ENCODE measurements around the gene DGKQ. TPM values are rescaled to one million over a fixed set of nuclear protein-coding genes. Genes with fewer than 3 reads are reported as not detected.
"Not testable (repeated sequence)": the region's sequence is repeated elsewhere in the genome, so short reads cannot be mapped to it uniquely, and the experiment has no call there.

DGKQ gene
- polyA plus RNA-seq, 3 donors, result 5.5 to 10.4 (median 8.6) TPM

DNA sequence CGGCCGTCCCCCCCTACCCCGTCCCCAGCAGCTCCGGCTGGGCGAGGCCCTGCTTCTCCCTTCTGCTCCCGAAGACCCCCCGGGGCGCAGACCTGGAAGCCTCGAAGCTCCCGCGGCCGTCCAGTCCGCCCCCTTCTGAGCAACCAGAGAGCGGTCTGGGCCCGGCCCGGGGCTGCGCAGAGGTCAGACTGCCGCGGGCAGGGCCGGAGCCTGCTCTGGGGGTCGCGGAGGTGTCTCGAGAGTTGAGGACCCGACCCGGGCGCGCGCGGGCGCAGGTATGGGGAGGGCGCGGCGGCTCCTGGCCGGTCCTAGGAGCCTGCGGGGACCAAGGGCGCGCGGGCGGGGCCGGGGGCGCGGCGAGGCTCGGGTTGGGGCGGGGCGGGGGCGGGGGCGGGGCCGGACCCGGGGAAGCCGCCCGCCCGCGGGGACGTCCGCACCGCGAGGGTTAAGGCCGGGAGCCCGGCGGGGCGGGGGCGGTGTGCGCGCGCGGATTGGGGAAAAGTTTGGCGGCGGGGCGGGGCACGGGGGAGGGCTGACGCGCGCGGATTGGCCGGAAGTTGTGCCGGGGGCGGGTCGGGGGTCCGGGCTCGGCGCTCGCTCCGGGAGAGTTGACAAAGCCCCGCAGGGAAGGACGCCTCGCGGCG, 37.8 kb upstream of the DGKQ start, which contains the start of gene FGFRL1:
Gene FGFRL1 (plus strand): TSS at position 605 of the 644 bp plus-strand sequence. CDS start 860 bp downstream, outside the sequence.
- DNase-seq (ENCODE audit: extremely low read depth in 1 of 11, low read depth in 9 of 11, low spot score in 4 of 11), result peak in 8 of 11 donors; percentile 73 to 88 (median 82)

DNA sequence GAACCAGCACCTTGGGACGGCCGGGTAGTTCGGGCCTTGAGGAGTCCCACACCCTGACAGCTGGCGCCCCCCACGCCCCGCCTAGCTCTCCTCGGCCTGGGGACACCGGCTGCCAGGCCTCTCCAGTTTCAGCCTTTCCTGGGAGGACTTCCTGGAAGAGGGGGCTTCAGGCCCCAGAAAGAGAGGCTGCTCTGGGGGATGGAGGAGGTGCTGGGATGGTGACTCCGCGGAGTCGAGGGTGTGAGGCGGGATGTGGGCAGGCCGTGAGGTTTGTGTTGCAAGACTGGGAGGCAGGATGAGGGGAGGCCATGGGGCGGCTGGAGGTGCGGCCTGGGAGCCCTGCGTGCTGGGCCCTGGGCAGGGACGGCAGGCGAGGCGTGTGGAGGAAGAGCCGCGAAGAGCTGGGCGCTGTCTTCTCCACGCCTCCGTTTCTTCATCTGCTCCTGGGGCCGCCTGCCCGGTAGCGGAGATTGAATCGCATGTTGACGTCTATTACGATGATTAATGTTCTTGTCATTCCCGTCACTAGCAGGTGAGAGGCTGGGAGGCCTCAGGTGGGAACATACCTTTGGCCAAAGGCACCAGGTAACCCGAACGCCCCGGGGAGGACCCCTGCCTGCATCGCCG, 37.1 kb upstream of the DGKQ start:
- DNase-seq (ENCODE audit: extremely low read depth in 1 of 11, low read depth in 9 of 11, low spot score in 4 of 11), result no peak

DNA sequence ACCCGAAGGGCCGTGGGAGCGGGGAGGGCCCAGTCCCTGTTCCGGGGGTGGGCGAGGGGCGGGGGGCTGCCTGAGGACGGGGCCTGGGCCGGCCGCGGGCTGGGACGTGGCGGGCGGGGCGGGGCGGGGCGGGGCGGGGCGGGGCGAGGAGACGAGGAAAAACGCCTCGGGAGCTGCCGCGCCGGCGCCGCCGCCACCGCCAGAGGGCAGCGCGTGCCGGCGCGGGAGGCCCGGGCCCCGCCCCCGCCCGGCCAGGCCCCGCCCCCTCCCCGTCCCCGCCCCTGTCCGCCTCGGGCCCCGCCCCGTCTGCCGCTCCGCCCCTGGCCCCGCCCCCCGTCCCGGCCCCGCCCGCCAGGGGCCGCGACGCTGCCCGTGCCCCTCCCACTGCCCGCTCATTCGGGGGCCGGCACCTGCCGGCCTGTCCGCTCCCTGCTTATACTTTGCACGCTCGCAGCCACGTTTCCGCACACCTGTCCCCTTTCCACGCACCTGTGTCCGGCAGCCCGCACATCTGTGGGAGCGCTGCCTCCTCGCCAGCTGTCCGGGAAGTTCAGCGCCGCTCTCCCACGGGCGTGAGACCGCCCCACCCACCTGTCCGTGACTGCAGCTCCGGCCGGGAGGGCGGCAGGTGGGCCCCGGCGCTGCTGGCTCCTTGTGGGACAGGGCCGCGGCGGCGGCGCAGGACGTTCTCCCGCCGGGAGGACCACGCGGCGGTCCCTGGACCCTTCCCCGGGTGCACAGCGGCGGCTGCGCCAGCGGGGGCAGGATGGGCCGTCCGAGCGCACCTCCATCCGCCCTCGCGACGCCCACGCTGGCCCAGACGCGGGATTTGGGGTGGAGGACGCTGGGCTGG, 36.4 kb upstream of the DGKQ start:
- no peak for DNase-seq (ENCODE audit: extremely low read depth in 1 of 11, low read depth in 9 of 11, low spot score in 4 of 11)

DNA sequence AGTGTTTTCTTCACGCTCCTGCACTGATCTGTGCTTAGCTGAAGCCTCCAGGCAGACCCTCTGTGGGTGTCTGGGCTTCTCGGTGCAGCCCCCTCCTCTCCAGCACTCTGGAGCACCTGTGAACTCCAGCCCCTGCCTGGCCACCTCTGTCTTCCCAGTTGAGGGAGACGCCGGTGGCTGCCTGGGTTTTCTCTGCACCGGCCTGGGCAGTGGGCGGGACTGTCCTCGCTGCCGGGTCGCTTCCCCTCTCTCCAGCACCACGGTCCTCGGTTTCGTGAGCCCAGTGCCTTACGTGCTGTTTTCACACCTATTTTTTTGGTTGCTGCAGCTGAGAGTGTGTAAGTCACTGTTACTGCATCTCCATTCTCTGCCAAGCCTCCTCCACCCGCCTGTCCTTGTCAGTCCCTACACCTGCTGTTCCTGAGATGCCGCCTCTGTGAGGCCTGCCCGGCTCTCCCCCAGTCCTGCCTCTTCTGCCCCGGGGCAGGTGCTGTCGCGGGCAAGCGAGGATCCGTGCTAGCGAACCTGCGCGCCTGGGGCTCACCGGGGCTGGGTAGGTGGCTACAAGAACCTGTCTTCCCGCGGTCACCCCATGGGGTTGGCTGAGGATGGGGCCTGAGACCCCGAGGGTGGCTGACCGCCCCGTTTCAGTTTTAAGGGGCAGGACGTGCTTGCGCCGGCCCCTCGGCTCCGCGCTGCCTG, 35.6 kb upstream of the DGKQ start:
- no peak for DNase-seq (ENCODE audit: extremely low read depth in 1 of 11, low read depth in 9 of 11, low spot score in 4 of 11)

DNA sequence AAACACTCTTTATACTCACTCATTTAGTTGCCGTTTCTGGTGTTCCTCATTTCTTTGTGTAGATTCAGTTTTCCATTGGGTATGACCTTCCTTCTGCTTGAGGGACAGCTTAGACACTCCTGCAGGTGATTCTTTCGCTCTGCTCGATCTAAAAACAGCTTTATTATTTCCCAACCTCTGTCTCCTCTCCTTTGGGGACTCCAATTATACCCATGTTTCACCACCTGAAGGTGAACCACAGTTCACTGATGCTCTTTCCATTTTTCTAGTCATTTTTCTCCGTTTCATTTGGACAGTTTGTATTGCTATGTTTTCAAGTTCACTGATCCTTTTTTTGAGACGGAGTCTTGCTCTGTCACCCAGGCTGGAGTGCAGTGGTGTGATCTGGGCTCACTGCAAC, 33.5 kb upstream of the DGKQ start:
- no peak for DNase-seq (ENCODE audit: extremely low read depth in 1 of 11, low read depth in 9 of 11, low spot score in 4 of 11)

DNA sequence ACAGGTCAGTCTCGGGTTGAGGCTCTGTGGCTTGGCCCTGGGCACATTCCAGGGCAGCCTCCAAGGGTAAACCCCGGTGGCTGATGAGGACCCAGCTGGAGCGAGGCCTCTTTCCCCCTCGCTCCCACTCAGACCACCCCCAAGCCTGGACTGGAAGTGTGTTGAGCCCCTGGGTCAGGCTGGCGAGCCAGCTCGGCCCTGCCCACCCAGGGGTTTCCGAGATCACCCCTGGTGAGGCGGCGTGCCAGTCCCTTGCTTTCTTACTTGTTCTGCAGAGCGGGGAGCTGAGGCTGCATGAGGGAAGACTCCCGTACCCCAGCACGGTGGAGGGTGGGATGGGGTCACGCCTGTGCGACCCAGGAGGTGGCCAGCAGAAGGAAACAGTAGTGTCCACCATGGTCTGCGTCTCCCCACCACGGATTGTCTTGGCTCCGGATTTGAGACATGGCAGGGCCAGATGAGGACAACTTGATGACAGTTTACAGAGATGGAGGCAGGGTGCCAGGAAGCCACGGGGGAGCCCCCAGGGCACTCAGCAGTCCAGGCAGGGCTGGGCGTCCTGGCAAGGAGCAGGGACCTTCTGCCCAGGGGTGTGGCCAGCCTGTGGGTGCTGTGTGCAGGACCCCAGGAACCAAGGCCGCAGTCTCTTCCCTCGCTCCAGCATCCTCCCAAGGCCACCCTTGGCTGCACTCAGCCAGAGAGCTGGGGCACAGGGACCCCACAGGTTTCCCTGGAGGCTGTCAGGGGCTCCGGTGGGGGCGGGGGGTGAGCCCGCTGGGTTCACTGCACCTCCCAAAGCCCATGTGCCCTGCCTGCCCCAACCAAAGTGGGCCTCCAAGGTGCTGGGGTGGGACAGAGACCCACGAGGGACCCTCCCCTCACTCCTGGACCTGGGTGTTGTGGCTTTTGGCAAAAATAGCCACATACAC, 31.5 kb upstream of the DGKQ start:
- no peak for DNase-seq (ENCODE audit: extremely low read depth in 1 of 11, low read depth in 9 of 11, low spot score in 4 of 11)

DNA sequence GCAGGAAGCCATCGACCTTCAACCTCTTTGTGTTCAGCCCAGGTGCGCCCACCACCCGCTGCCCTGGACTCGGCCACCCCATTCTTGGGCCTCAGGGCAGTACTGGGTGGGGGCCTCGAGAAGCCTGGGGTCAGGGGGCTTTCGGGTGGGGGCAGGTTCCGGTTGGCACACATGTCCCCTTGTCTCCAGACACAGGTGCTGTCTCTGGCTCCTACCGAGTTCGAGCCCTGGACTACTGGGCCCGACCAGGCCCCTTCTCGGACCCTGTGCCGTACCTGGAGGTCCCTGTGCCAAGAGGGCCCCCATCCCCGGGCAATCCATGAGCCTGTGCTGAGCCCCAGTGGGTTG, 30.7 kb upstream of the DGKQ start:
- no peak for DNase-seq (ENCODE audit: extremely low read depth in 1 of 11, low read depth in 9 of 11, low spot score in 4 of 11)

DNA sequence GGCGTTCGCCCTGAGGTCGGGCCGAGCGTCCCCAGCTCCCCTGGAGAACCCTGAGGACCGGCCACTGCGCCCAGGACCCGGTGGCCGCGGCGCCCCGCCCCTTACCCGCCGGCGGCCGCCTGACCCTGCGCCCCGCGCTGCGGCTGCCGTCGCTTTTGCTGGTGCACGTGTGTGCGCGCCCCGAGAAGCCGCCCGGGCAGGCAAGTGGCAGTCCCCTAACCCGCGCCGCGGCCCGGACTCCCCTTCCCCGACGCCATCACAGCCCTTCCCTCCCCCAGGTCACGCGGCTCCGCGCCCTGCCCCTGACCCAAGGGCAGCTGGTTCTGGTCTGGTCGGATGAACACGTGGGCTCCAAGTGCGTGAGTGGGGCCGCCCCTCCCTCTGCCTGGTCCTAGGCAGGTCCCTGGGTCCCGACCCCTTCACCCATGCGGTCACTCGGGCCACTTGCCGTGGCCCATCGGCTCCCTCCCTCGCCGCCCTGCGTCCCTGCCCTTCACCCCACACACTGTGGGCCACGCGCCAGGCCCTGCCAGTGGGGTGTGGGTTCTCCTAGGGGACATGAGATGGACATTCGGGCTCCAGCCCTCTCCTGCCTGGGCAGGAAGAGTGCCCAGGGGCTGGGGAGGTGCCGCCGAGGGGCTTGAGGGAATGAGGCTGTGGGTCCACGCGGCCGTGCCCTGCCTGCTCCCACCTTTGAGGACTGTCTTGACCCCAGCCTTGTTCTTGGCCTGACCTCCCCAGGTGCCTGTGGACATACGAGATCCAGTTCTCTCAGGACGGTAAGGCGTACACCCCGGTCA, 30.1 kb upstream of the DGKQ start:
- DNase-seq (ENCODE audit: extremely low read depth in 1 of 11, low read depth in 9 of 11, low spot score in 4 of 11), result no peak

DNA sequence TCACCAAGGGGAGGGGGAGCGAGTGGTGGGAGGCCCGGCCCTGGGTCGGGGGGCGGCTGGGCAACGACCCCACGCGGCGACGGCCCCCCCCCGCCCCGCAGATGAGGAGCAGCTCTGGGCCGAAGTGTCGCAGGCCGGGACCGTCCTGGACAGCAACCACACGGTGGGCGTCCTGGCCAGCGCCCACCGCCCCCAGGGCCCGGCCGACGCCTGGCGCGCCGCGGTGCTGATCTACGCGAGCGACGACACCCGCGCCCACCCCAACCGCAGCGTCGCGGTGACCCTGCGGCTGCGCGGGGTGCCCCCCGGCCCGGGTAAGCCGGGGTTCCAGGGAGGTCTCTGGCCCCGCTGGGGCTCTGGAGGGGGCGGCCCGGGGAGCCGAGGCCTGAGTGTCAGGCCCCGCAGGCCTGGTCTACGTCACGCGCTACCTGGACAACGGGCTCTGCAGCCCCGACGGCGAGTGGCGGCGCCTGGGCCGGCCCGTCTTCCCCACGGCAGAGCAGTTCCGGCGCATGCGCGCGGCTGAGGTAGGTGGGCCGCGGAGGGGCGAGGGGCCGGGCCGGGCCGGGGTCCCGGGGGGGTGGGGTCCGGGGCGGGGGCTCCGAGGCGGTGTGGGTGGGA, 29.4 kb upstream of the DGKQ start:
- no peak for DNase-seq (ENCODE audit: extremely low read depth in 1 of 11, low read depth in 9 of 11, low spot score in 4 of 11)

DNA sequence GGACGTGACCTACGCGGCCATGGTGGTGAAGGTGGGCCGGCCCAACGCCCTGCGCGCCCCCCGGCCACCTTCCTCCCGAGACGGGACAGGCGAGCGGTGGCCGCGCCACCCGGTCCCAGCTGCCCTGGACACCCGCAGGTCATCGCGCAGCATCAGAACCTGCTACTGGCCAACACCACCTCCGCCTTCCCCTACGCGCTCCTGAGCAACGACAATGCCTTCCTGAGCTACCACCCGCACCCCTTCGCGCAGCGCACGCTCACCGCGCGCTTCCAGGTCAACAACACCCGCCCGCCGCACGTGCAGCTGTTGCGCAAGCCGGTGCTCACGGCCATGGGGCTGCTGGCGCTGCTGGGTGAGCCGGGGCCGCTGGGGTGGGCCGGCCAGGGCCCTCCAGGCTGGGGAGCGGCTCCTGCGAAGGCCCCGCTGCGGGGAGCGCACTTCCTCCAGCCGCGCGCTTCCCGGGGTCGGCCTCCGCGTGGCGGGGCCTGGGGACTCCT, 28.8 kb upstream of the DGKQ start:
- DNase-seq (ENCODE audit: extremely low read depth in 1 of 11, low read depth in 9 of 11, low spot score in 4 of 11), result no peak

DNA sequence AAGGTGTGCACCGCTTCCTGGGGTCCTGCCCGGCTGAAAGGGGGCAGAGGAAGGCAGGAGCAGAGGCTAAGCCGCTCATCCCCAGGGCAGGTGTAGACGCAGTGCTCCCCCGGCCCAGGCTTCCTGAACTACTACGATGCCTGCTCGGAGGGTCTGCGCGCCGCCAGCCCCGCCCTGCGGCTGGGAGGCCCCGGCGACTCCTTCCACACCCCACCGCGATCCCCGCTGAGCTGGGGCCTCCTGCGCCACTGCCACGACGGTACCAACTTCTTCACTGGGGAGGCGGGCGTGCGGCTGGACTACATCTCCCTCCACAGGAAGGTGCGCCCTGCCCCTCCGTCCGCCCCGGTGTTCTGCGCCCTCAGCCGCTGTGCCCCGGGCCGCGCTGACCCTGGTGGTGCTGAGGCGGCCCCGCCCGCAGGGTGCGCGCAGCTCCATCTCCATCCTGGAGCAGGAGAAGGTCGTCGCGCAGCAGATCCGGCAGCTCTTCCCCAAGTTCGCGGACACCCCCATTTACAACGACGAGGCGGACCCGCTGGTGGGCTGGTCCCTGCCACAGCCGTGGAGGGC, 28.3 kb upstream of the DGKQ start:
- DNase-seq (ENCODE audit: extremely low read depth in 1 of 11, low read depth in 9 of 11, low spot score in 4 of 11), result no peak

DNA sequence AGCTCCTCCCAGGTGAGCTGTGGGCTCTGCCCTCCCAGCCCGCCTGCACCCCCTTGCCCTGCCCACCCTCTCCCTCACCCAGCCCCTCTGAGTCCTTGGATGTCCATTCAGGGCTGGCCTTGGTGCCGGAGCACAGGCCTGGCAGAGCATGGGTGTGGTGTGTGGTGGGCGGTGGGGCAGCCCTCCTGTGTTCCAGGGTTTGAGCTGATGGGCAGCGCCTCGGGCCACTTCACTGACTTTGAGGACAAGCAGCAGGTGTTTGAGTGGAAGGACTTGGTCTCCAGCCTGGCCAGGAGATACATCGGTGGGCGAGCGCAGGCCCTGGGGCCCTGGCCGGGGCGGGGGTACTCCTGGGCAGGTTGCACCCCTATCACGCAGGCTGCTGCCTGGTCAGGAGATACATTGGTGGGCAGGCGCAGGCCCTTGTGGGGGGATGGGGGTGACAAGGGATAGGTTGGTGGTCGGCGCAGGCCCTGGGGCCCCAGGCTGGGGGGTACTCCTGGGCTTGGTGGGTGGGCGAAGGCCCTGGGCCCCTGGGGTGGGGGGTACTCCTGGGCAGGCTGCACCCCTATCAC, 27.4 kb upstream of the DGKQ start:
- DNase-seq (ENCODE audit: extremely low read depth in 1 of 11, low read depth in 9 of 11, low spot score in 4 of 11), result no peak

DNA sequence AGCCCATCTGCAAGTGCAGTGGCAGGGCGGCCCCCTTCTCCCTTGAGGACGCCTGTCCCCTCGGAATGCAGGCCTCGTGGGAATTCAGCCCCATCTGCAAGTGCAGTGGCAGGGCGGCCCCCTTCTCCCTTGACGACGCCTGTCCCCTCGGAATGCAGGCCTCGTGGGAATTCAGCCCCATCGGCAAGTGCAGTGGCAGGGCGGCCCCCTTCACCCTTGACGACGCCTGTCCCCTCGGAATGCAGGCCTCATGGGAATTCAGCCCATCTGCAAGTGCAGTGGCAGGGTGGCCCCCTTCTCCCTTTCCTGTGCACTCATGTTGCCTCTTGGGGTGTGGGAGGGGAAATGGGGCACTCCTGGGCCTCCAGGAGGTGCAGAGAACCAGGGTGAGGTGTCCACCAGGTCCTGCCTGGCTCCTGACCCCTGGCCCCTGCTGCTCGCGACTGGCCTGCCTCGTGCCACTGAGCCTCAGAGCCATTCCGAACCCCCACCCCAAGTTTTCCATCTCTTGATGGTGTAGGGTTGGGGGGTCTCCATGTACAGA, 26.6 kb upstream of the DGKQ start:
- DNase-seq (ENCODE audit: extremely low read depth in 1 of 11, low read depth in 9 of 11, low spot score in 4 of 11), result no peak

DNA sequence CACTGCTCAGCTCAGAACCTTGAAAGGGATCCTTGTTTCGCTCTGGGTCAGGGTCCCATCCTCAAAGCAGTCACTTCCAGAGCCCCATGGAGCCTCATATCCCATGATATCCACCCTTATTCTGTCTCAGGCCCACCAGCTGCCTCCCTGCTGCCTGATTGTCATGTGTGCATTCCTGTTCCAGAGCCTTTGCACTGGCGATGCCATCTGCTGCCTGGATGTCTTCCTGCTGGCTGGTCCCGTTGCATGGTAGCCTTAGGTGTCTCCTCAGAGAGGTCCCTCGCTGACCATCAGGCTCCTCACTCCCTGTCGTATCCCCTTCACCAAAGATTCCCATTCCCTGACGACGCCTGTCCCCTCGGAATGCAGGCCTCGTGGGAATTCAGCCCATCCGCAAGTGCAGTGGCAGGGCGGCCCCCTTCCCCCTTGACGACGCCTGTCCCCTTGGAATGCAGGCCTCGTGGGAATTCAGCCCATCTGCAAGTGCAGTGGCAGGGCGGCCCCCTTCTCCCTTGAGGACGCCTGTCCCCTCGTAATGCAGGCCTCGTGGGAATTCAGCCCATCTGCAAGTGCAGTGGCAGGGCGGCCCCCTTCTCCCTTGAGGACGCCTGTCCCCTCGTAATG, 26.0 kb upstream of the DGKQ start:
- not testable (repeated sequence) for DNase-seq (ENCODE audit: extremely low read depth in 1 of 11, low read depth in 9 of 11, low spot score in 4 of 11)

DNA sequence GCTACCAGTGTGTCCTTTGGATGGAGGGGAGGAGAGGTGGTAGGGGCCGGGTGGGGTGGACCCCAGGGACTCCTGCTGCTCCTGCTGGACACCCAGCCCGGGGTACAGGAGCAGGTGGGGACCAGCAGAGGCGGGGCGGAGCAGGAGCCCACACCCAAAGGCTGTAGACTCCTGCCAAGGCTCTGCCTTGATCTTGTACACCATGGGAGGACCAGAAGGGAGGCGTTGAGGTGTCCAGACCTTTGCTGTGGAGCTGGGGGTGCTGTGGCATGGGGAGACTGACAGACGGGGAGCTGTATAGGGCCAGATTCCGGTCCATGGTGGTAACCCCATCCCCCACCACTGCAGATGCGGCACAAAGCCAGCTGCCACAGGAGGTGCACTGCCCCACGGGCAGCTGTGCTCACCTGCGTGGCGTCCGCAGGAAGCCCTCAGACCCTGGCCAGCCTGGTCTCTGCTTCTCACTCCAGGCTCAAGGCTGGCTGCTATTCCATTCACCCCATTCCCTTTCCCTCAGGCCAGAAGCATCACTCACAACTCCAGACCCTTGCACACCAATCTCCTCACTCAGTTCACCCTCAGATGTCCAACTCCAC, 24.8 kb upstream of the DGKQ start:
- no peak for DNase-seq (ENCODE audit: extremely low read depth in 1 of 11, low read depth in 9 of 11, low spot score in 4 of 11)
